ENCODE measurements around the gene CACTIN.

The CACTIN gene

DNA sequence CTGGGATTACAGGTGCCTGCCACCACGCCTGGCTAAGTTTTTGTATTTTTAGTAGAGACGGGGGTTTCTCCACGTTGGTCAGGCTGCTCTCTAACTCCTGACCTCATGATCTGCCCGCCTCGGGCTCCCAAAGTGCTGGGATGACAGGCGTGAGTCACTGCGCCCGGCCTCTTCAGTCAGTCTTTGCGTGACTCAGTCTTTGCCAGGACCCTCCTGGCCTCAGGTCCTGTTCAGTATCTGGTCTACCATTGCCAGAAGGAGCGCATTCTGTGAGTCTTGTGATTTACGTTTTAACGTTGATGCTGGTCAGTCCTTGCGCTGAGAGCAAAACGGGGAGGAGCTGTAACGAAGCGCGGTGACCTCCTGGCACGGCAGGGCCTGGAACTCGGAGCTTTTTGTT, 61.5 kb downstream of the CACTIN start:
- DNase-seq (ENCODE audit: low read depth): peak; percentile 75

DNA sequence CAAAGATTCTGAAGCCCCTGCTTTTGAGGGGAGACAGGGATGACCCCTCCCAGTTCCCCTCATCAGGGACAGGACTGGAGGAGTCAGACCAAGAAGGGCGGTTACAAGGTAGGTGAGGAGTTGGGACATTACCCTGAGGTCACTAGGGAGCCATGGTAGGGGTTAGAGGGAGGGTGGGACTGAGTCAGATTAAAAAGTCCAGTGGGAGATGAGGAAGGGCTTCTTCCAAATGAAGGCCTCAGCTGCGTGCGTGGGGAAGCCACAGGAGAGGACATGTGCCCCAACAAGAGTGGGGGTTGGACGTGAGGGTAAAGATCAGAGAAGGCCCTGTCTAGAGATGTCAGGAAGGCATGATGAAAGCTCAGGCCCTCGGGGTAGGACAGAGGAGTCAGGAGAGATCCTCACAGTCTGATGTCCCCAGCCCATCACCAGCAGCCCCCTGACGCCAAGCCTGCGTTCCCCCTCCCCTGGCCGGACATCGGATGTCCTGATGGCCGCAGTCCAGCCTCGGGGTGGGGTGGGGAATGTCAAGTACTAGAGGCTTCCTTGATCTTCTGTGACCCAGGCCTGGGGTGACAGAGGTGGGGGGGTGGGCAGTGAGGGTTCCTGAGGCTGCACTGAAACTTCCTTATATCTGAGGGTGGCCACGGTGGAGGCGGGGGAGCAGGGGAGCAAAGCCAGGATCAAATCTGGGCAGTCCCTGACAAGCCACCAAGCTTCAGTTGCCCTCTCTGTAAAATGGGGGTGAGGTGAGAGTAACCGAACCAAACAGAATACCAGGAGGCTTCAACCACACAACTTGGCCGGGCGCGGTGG, 62.7 kb downstream of the CACTIN start:
- no peak for DNase-seq (ENCODE audit: low read depth)
